Breast epithelium (tissue), 3 donors: ENCODE results near the gene COL6A5.

Experiments used
- POLR2AphosphoS5 ChIP-seq, 3 donors: sonication (generic); formaldehyde crosslinking; IDR thresholded peaks; one replicate each; pipeline ENCODE4 v1.6.1; 2017; ENCODE audit warnings: antibody characterized with exemption in 3 of 3
- TF ChIP-seq, protein P1 (sequence below), 3 donors: fragments of 450-650 bp; IDR thresholded peaks; one replicate each; pipeline ENCODE4 v1.5.1; 2016 to 2017; ENCODE audit warnings: antibody characterized with exemption in 3 of 3, mild to moderate bottlenecking in 3 of 3, moderate library complexity in 3 of 3

DNA sequence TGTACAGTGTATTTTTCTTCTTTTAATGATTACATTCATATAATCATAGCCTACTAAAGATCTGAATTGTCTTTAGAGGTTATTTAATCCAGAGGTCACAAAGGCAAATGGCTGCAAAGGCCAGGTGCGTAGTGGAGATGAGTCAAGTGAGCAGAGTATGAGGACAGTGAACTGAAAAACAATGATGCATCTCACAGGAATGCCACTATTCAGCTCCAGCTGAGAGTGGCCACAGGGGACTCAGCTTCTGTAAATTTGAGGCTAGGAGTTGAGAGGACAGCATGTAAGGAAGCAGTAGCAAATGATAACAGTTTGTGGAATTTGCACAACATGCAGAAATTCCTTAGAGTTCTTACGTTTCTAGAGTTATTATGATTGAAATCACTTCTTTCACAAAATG is 50.4 kb downstream of the COL6A5 start:
- TF ChIP-seq, protein P1, sequence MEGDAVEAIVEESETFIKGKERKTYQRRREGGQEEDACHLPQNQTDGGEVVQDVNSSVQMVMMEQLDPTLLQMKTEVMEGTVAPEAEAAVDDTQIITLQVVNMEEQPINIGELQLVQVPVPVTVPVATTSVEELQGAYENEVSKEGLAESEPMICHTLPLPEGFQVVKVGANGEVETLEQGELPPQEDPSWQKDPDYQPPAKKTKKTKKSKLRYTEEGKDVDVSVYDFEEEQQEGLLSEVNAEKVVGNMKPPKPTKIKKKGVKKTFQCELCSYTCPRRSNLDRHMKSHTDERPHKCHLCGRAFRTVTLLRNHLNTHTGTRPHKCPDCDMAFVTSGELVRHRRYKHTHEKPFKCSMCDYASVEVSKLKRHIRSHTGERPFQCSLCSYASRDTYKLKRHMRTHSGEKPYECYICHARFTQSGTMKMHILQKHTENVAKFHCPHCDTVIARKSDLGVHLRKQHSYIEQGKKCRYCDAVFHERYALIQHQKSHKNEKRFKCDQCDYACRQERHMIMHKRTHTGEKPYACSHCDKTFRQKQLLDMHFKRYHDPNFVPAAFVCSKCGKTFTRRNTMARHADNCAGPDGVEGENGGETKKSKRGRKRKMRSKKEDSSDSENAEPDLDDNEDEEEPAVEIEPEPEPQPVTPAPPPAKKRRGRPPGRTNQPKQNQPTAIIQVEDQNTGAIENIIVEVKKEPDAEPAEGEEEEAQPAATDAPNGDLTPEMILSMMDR (IDR thresholded peaks at IDR 0.05): no peak
- no peak for TF ChIP-seq POLR2AphosphoS5 (IDR thresholded peaks at IDR 0.05)
